GM19351 (cell line): ENCODE data around the gene NUMB.

Experiments used
- ATAC-seq: cut with Tn5 transposase; IDR thresholded peaks from one replicate; pipeline ENCODE4 v1.9.1; 2021; ENCODE audit warnings: mild to moderate bottlenecking, moderate library complexity; ENCODE audit not compliant: unreplicated experiment

Gene NUMB

GRCh38 chr14:73293782-73294781 lies 164.3 kb downstream of the NUMB start:
- no peak for ATAC-seq

GRCh38 chr14:73290279-73290678 lies 168.1 kb downstream of the NUMB start:
- ATAC-seq, result peak; percentile 76

- no peak for ATAC-seq
Observed at GRCh38 chr14:73289729-73290128, 168.6 kb downstream of the NUMB start.

GRCh38 chr14:73289308-73289707 lies 169.0 kb downstream of the NUMB start:
- ATAC-seq, result no peak

GRCh38 chr14:73287071-73287470 lies 171.3 kb downstream of the NUMB start:
- ATAC-seq, result no peak

- no peak for ATAC-seq
Observed at GRCh38 chr14:73286598-73286997, 171.7 kb downstream of the NUMB start.

- no peak for ATAC-seq
Observed at GRCh38 chr14:73285979-73286378, 172.4 kb downstream of the NUMB start.

GRCh38 chr14:73283608-73284379 lies 174.6 kb downstream of the NUMB start:
- no peak for ATAC-seq

GRCh38 chr14:73280903-73281302 lies 177.4 kb downstream of the NUMB start:
- ATAC-seq, result no peak

- no peak for ATAC-seq
Observed at GRCh38 chr14:73277376-73277775, 181.0 kb downstream of the NUMB start.

GRCh38 chr14:73276836-73277235 lies 181.5 kb downstream of the NUMB start:
- ATAC-seq, result no peak

GRCh38 chr14:73273799-73274198 lies 184.5 kb downstream of the NUMB start:
- ATAC-seq, result no peak

- no peak for ATAC-seq
Observed at GRCh38 chr14:73272393-73272792, 186.0 kb downstream of the NUMB start.

GRCh38 chr14:73269729-73270531 lies 188.4 kb downstream of the NUMB start:
- ATAC-seq, result peak; percentile 70

GRCh38 chr14:73267474-73267873 lies 190.9 kb downstream of the NUMB start:
- no peak for ATAC-seq

GRCh38 chr14:73266317-73266716 lies 192.0 kb downstream of the NUMB start:
- ATAC-seq, result no peak

- no peak for ATAC-seq
Observed at GRCh38 chr14:73265721-73266046, 192.7 kb downstream of the NUMB start.

- ATAC-seq, result no peak
Observed at GRCh38 chr14:73264885-73265720, 193.2 kb downstream of the NUMB start.

GRCh38 chr14:73264080-73264884 lies 194.1 kb downstream of the NUMB start:
- ATAC-seq, result no peak
